Left cardiac atrium (tissue), 4 donors: ENCODE measurements around the gene GPR132. TPM values are rescaled to one million over a fixed set of nuclear protein-coding genes. Genes with fewer than 3 reads are reported as not detected.
"Not testable (repeated sequence)": the region's sequence is repeated elsewhere in the genome, so short reads cannot be mapped to it uniquely, and the experiment has no call there.

Experiments
- ATAC-seq, 2 donors: fragments of 200-7000 bp; cut with Tn5 transposase; one replicate each; pipeline ENCODE4 v1.9.1; 2020; ENCODE audit warnings: mild to moderate bottlenecking in 2 of 2, moderate library complexity in 2 of 2
- DNase-seq: peaks from one replicate; pipeline ENCODE4 v3.0.0-alpha.2; 2020
- intact Hi-C, 2 donors: fragments of 100-400 bp; cut with DNase I; formaldehyde crosslinking; loops; one replicate each; pipeline versions ENCODE4 v1.14.1 to v1.15.1; 2022 to 2023
- total RNA-seq, 2 donors: library from RNA; stranded (reverse); fragmentation: NEBNext Ultra II Directional; extraction: Animal tissue kit (Norgen Biotek cat#: 25700); gene quantifications; one replicate each; pipeline ENCODE4 v1.2.1, GENCODE V29; 2021
- donor health status: DM: no; HTN: yes; CAD: no.
- donor health status: DM: no; HTN: yes; CAD: no; lungs with severe emphysema.
- donor health status: DM: yes; HTN: yes; CAD: no.
- donor health status: Dilated cardiomyopathy.

Gene GPR132
- total RNA-seq, 2 donors from 2014 or later, result 1.1 to 2.1 TPM

- intact Hi-C loops, result no loop called here
- ATAC-seq (no peak), DNase-seq (no peak)
These were observed 34.3 kb downstream of the GPR132 start for GRCh38 chr14:105030836-105031396.

DNA sequence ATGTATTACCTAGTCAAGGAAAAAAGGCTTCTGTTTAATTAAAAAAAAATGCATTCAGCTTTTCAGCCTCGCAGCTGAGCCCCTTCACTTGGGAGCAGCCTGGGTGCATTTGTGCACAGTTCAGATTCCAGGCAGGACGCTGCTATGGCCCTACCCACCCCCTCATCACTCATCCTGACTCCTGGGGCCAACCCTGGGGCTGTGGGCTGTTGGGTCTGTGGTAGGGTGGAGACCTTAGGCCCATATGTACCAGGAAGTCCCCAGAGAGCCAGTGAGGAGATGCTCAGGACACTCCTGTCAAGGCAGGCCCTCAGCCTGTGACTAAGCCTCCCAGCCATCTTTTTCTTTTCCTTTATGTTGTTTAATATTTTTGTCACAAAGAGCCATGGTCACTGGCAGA lies 35.0 kb downstream of the GPR132 start:
- intact Hi-C loops, result no loop called here
- ATAC-seq (no peak), DNase-seq (no peak)

- ATAC-seq, result no peak
- intact Hi-C loops, result no loop called here
- DNase-seq, result no peak
These were observed 35.8 kb downstream of the GPR132 start for GRCh38 chr14:105029402-105029801.

DNA sequence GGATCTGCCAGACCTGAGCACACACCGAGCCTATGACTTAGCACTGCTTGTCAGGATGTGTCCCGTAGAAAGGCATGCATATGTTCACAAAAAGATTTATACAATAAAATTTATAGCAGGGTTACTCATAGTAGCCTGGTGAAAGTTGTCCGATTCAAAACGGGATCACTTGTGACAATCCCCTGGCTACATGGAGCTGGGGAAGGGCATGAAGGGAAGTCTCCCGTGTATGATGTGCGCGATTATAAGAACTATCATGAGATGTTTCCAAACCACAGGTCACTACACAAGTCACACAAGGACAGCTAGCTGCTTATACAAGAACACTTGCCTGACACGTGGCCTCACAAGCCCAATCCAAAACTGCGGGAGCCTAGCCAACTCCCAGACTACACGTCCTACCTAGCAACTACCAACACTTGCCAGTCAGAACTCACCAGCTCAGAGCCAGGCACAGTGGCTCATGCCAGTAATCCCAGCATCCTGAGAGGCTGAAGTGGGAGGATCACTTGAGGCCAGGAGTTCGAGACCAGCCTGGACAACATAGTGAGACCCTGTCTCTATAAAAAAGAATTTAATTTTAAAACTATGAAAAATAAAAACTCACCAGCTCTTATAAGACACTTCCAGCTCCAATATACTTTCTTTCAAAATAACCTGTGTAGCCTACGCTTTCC lies 36.8 kb downstream of the GPR132 start:
- intact Hi-C loops, result no loop called here
- ATAC-seq, result no peak
- no peak for DNase-seq

DNA sequence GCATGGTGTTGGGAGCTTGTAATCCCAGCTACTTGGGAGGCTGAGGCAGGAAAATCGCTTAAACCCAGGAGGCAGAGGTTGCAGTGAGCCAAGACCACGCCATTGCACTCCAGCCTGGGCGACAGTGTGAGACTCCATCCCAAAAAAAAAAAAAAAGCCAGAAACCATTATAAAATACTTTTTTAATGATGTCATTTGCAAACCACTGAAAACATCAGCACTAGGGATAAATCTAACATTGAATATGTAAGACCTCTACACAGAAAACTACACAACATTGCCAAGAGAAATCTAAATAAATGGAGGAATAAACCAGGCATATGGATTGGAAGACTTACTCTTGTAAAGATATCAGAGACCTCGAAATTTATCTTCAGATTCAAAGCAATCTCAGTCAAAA lies 37.5 kb downstream of the GPR132 start:
- intact Hi-C loops, ATAC-seq, DNase-seq: not testable (repeated sequence)

DNA sequence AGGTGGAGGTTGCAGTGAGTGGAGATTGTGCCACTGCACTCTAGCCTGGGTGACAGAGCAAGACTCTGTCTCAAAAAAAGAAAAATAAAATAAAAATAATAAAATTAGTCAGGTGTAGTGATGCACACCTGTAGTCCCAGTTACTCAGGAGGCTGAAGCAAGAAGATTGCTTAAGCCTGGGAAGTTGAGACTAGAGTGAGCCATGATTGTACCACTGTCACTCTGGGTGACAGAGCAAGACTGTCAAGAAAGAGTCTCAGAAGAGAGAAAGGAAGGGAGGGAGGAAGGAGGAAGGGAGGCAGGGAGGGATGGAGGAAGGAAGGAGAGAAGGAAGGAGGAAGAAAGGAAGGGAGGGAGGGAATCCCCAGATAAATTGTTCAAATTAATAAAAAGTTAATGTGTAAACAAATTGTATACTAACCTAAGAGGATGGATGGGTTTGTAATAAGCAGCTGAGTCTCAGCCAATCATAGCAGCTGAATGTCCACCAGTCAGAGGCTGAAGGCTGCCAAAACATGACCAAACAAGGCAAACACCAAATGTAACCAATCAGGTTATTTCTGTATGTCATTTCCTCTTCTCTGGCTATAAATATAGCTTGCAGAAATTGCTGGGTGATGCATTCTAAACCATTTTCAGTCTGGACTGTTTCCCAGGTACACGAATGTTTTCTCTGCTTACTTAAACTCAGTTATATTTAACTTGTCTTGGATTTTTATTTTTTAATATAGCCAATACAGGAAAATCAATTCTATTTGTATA lies 38.2 kb downstream of the GPR132 start:
- intact Hi-C loops, result no loop called here
- no peak for ATAC-seq
- DNase-seq, result no peak

GRCh38 chr14:105026033-105026785 lies 39.0 kb downstream of the GPR132 start:
- DNase-seq (no peak), ATAC-seq (no peak)
- intact Hi-C loops, result no loop called here

GRCh38 chr14:105025429-105025828 lies 39.8 kb downstream of the GPR132 start:
- ATAC-seq, result no peak
- intact Hi-C loops, result no loop called here
- DNase-seq, result no peak

GRCh38 chr14:105023791-105024480 lies 41.3 kb downstream of the GPR132 start:
- ATAC-seq (no peak), DNase-seq (no peak)
- intact Hi-C loops, result loop anchor here in 1 of 2 donors (5.0 kb wide), 1 partner anchor 42 kb away; no protein-coding TSS in a partner anchor

GRCh38 chr14:105023144-105023543 lies 42.1 kb downstream of the GPR132 start:
- intact Hi-C loops, result loop anchor here in 1 of 2 donors (5.0 kb wide), 1 partner anchor 41 kb away; no protein-coding TSS in a partner anchor
- ATAC-seq (no peak), DNase-seq (no peak)

DNA sequence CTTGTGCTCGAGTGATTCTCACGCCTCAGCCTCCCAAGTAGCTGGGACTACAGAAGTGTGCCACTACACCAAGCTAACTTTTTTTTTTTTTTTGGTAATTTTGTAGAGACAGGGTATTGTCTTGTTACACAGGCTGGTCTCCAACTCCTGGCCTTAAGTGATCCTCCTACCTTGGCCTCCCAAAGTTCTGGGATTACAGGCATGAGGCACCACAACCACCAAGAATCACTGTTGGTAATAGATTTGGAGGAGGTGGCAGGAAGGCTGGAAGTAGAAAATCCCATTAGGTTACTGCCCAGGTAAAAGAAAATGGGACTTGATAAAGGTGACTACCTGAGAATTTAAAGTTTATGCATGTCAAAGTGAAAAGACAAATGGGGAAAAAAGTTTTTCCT lies 43.0 kb downstream of the GPR132 start:
- intact Hi-C loops, result loop anchor here in 1 of 2 donors (5.0 kb wide), 1 partner anchor 40 kb away; no protein-coding TSS in a partner anchor
- DNase-seq, result no peak
- no peak for ATAC-seq

DNA sequence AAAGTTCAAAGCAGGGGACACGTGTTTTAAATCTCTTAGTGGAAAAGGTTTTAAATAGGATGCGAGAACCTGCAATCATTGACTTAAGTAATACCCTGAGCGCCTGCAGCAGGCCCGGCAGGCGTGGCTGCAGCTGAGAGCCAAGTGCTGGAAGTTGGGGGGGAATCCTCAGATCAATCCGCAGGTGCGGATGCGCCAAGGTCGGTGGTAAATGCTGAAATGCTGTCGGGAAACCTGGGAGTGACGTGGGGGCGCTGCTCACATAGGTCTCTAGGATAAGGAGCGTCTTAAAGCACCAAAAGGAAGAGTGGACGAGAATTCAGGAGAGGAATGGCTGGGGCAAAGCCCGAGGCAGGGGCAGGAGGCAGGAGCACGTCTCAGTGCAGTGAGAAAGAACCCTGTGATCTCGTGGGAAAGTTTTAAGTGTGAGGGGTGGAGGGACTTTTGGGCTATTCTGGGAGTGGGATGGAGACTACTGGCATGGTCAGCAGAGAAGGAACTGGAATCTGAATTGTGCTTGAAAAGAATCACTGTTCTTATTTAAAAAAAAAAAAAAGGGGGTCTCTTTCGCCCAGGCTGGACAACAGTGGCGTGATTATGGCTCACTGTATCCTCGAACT lies 43.5 kb downstream of the GPR132 start:
- DNase-seq, result no peak
- intact Hi-C loops, result loop anchor here in 1 of 2 donors (5.0 kb wide), 1 partner anchor 39 kb away; no protein-coding TSS in a partner anchor
- ATAC-seq, result no peak

GRCh38 chr14:105020815-105021655 lies 44.2 kb downstream of the GPR132 start, which contains the start of gene CDCA4:
CDCA4 (minus strand) TSS chr14:105021083; CDS start chr14:105011929, 9,154 bp downstream.
- DNase-seq (peak; percentile 98), ATAC-seq (peak; percentile 96 to 97)
- intact Hi-C loops, result loop anchor here in 1 of 2 donors (5.0 kb wide), 1 partner anchor 39 kb away; no protein-coding TSS in a partner anchor

GRCh38 chr14:105019861-105020814 lies 45.1 kb downstream of the GPR132 start:
- ATAC-seq, result peak; percentile 5 to 6
- intact Hi-C loops, result loop anchor here in 1 of 2 donors (5.0 kb wide), 1 partner anchor 38 kb away; no protein-coding TSS in a partner anchor
- DNase-seq, result no peak

- intact Hi-C loops, result no loop called here
- DNase-seq (no peak), ATAC-seq (no peak)
These were observed 46.8 kb downstream of the GPR132 start for GRCh38 chr14:105018414-105018813.

GRCh38 chr14:105015905-105016304 lies 49.3 kb downstream of the GPR132 start:
- ATAC-seq, result no peak
- intact Hi-C loops, result no loop called here
- no peak for DNase-seq
